ENCODE results near the gene IRF9. TPM values are rescaled to one million over a fixed set of nuclear protein-coding genes. Genes with fewer than 3 reads are reported as not detected.

Gene IRF9
- total RNA-seq (100 to 1,000 TPM in 2 of 5 donors, 10 to 100 TPM in 2, 1 to 10 TPM in 1; 1.4 to 143 (median 91.4) TPM), polyA plus RNA-seq (100 to 1,000 TPM in 1 of 3 donors, 10 to 100 TPM in 2; 64.6 to 101 (median 65.1) TPM)
- long read RNA-seq, donor 1, partial matches to known transcripts: 0 of 8 reads
- long read RNA-seq, donor 1, other reads (novel, unspliced or antisense): 0 of 8 reads
- long read RNA-seq, donor 2, transcript IRF9-202 (9 exons, 1,838 nt): major isoform, 5 of 6 reads
- long read RNA-seq, donor 2, partial matches to known transcripts: 0 of 6 reads
- long read RNA-seq, donor 2, other reads (novel, unspliced or antisense): 0 of 6 reads
- long read RNA-seq, donor 3, partial matches to known transcripts: 0 of 7 reads
- long read RNA-seq, donor 3, other reads (novel, unspliced or antisense): 0 of 7 reads
- long read RNA-seq, donor 4, partial matches to known transcripts: 0 of 1 reads
- long read RNA-seq, donor 4, other reads (novel, unspliced or antisense): 0 of 1 reads
- long read RNA-seq, donor 5, partial matches to known transcripts: 0 of 8 reads
- long read RNA-seq, donor 5, other reads (novel, unspliced or antisense): 0 of 8 reads
- long read RNA-seq, donor 6, transcript IRF9-208 (2 exons, 648 nt): major isoform, 10 of 24 reads
- long read RNA-seq, donor 6, transcript IRF9-202 (9 exons, 1,838 nt): minor isoform, 8 of 24 reads
- long read RNA-seq, donor 6, partial matches to known transcripts: 5 of 24 reads
- long read RNA-seq, donor 6, other reads (novel, unspliced or antisense): 0 of 24 reads
- long read RNA-seq, donor 7, transcript IRF9-202 (9 exons, 1,838 nt): major isoform, 5 of 13 reads
- long read RNA-seq, donor 7, partial matches to known transcripts: 0 of 13 reads
- long read RNA-seq, donor 7, other reads (novel, unspliced or antisense): 0 of 13 reads
- long read RNA-seq, donor 8, transcript IRF9-208 (2 exons, 648 nt): minor isoform, 5 of 18 reads
- long read RNA-seq, donor 8, transcript IRF9-202 (9 exons, 1,838 nt): major isoform, 10 of 18 reads
- long read RNA-seq, donor 8, partial matches to known transcripts: 0 of 18 reads
- long read RNA-seq, donor 8, other reads (novel, unspliced or antisense): 0 of 18 reads
- long read RNA-seq, donor 9, partial matches to known transcripts: 0 of 7 reads
- long read RNA-seq, donor 9, other reads (novel, unspliced or antisense): 0 of 7 reads
- long read RNA-seq, donor 10, partial matches to known transcripts: 0 of 4 reads
- long read RNA-seq, donor 10, other reads (novel, unspliced or antisense): 0 of 4 reads

GRCh38 chr14:24160850-24161804 lies at the start of gene IRF9:
Gene IRF9 (plus strand): TSS chr14:24161265. CDS start chr14:24162145, 880 bp downstream.
- peak; percentile 98 for DNase-seq
- peak; percentile 92 to 99 (median 97) for TF ChIP-seq POLR2AphosphoS5 (IDR thresholded peaks at IDR 0.05)
- peak in 6 of 7 experiments; percentile 77 to 99 (median 92) for TF ChIP-seq CTCF (IDR thresholded peaks at IDR 0.05)
- peak; percentile 57 for TF ChIP-seq EP300 (IDR thresholded peaks at IDR 0.05)
- peak in 1 of 4 donors; percentile 16 for TF ChIP-seq POLR2A (IDR thresholded peaks at IDR 0.05)
- peak within 1 kb of the TSS; percentile 62 to 80 (median 69) for H3K4me3 ChIP-seq
- H3K9me3 ChIP-seq: no peaks in the 10 kb centered on the region
- peak within 1 kb of the TSS; percentile 91 to 97 (median 95) for H3K27ac ChIP-seq
- H3K27me3 ChIP-seq: no peaks in the 10 kb centered on the region
- intact Hi-C loops (cut with DNase I; ENCODE audit: low total_unique reads): no loop called here
- WGBS, 5 donors: 0 to 1% (median 1%) methylated on average over 12 of the region's 12 CpGs
- peaks cover 62 to 81% (median 76%) of the 10 kb centered on the region in 4 donors for H3K36me3 ChIP-seq
- peaks cover 26 to 55% (median 47%) of the 10 kb centered on the region in 4 donors for H3K4me1 ChIP-seq

GRCh38 chr14:24113379-24113800 lies 47.7 kb upstream of the IRF9 start:
- TF ChIP-seq POLR2A (IDR thresholded peaks at IDR 0.05) (no peak), POLR2AphosphoS5 (IDR thresholded peaks at IDR 0.05) (no peak), EP300 (IDR thresholded peaks at IDR 0.05) (no peak), CTCF (IDR thresholded peaks at IDR 0.05) (no peak)
- 14 to 19% (median 16%) methylated on average over 13 to 15 of the region's 15 CpGs for WGBS, 5 donors
- Histone ChIP-seq H3K4me3 (peak overlapping the region; percentile 56 to 81 (median 64)), H3K4me1 (peaks cover 24 to 44% (median 41%) of the 10 kb centered on the region in 4 donors), H3K9me3 (no peaks in the 10 kb centered on the region), H3K27me3 (no peaks in the 10 kb centered on the region), H3K27ac (peak overlapping the region; percentile 94 to 100 (median 98)), H3K36me3 (peaks cover 5 to 15% (median 14%) of the 10 kb centered on the region in 4 donors)
- DNase-seq: no peak
- intact Hi-C loops (cut with DNase I; ENCODE audit: low total_unique reads): no loop called here

- TF ChIP-seq CTCF (IDR thresholded peaks at IDR 0.05) (peak in 2 of 7 experiments; percentile 4 to 6), POLR2AphosphoS5 (IDR thresholded peaks at IDR 0.05) (no peak), EP300 (IDR thresholded peaks at IDR 0.05) (no peak), POLR2A (IDR thresholded peaks at IDR 0.05) (peak in 2 of 4 donors; percentile 42 to 57)
- Histone ChIP-seq H3K4me1 (peaks cover 22 to 38% (median 36%) of the 10 kb centered on the region in 4 donors), H3K9me3 (no peaks in the 10 kb centered on the region), H3K36me3 (peaks cover 10 to 21% (median 19%) of the 10 kb centered on the region in 4 donors), H3K27me3 (no peaks in the 10 kb centered on the region), H3K4me3 (peak overlapping the region; percentile 56 to 81 (median 64)), H3K27ac (peak overlapping the region; percentile 94 to 100 (median 98))
- intact Hi-C loops (cut with DNase I; ENCODE audit: low total_unique reads): no loop called here
- peak; percentile 75 to 94 for DNase-seq
- WGBS, 5 donors: 0 to 1% (median 0%) methylated on average over 32 to 42 of the region's 42 CpGs
Observed at GRCh38 chr14:24113801-24114531, 47.1 kb upstream of the IRF9 start.

Measured in stomach (tissue), 19 donors.